GM12878 (cell line): Measurements from ENCODE around the gene SF3B4.

ENCODE experiments used
- BRCA1 ChIP-seq: IDR thresholded peaks from 2 replicates; pipeline ENCODE4 v1.6.1; 2011; ENCODE audit warnings: low read depth, low read length, improper control_type of control experiment
- EZH2 ChIP-seq: IDR thresholded peaks from 2 replicates; pipeline ENCODE4 v1.6.1; 2012; ENCODE audit warnings: low read depth, mild to moderate bottlenecking, control low read depth, inconsistent platforms, low read length, borderline replicate concordance; ENCODE audit not compliant: control insufficient read depth
- GABPA ChIP-seq: IDR thresholded peaks from 2 replicates; pipeline ENCODE4 v1.6.1; 2014; ENCODE audit warnings: antibody characterized with exemption, low read depth, mild to moderate bottlenecking, inconsistent platforms
- POLR2A ChIP-seq: IDR thresholded peaks from 2 replicates; pipeline ENCODE4 v1.6.1; 2011; ENCODE audit warnings: low read depth, mild to moderate bottlenecking, low read length
- SMC3 ChIP-seq: IDR thresholded peaks from 2 replicates; pipeline ENCODE4 v1.6.1; 2011; ENCODE audit warnings: low read length, improper control_type of control experiment, borderline replicate concordance
- SREBF2 ChIP-seq: IDR thresholded peaks from 2 replicates; pipeline ENCODE4 v1.6.1; 2012; ENCODE audit warnings: mild to moderate bottlenecking, low read length
- ZNF274 ChIP-seq: IDR thresholded peaks from one replicate; pipeline ENCODE4 v1.8.0; 2011; ENCODE audit not compliant: insufficient read length, insufficient read depth
- ZNF384 ChIP-seq: IDR thresholded peaks from 2 replicates; pipeline ENCODE4 v1.6.1; 2012; ENCODE audit warnings: low read depth, mild to moderate bottlenecking, low read length, improper control_type of control experiment, borderline replicate concordance
- TF ChIP-seq, protein P1 (sequence below), 3 experiments: IDR thresholded peaks in 2 of 3; conservative IDR thresholded peaks in 1 of 3; 2 replicates each; pipeline ENCODE4 v1.5.1; 2011; ENCODE audit warnings: low read depth in 3 of 3, low read length in 3 of 3, mild to moderate bottlenecking in 3 of 3, control low read depth in 2 of 3, moderate library complexity in 2 of 3, inconsistent platforms in 1 of 3, mixed read lengths in 1 of 3; ENCODE audit not compliant: control insufficient read depth in 2 of 3, insufficient read depth in 1 of 3; ENCODE audit errors: extremely low read depth in 1 of 3
- TF ChIP-seq, protein P2 (sequence below): IDR thresholded peaks from 2 replicates; pipeline ENCODE4 v1.6.1; 2012; ENCODE audit warnings: low read depth, low read length, improper control_type of control experiment

DNA sequence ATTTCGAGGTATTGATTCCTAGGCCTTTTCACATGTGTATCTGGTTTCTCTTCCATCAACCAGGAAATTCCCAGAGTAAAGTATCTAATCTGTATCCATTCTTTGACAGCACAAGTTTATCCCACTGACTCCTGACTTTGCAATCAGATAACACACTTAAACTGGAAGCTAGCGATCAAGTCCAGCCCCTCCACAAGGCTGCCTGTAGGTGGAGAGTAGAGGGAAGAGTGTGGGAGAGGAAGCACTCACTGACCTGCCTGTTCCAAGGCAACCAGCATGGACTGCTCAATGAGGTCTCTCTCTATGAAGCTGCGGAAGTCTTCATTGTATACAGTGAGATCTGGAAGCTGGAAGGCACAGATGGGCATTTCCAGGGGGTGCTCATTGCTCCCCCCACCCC, 39.4 kb upstream of the SF3B4 start:
- TF ChIP-seq BRCA1 (no peak), ZNF384 (no peak), EZH2 (no peak), SREBF2 (no peak), ZNF274 (no peak), GABPA (no peak), POLR2A (no peak), SMC3 (no peak)
- TF ChIP-seq, protein P1, sequence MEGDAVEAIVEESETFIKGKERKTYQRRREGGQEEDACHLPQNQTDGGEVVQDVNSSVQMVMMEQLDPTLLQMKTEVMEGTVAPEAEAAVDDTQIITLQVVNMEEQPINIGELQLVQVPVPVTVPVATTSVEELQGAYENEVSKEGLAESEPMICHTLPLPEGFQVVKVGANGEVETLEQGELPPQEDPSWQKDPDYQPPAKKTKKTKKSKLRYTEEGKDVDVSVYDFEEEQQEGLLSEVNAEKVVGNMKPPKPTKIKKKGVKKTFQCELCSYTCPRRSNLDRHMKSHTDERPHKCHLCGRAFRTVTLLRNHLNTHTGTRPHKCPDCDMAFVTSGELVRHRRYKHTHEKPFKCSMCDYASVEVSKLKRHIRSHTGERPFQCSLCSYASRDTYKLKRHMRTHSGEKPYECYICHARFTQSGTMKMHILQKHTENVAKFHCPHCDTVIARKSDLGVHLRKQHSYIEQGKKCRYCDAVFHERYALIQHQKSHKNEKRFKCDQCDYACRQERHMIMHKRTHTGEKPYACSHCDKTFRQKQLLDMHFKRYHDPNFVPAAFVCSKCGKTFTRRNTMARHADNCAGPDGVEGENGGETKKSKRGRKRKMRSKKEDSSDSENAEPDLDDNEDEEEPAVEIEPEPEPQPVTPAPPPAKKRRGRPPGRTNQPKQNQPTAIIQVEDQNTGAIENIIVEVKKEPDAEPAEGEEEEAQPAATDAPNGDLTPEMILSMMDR (IDR thresholded peaks at IDR 0.05 in 2 of 3, conservative IDR thresholded peaks at IDR 0.05 in 1 of 3; ENCODE audit: control insufficient read depth in 2 of 3, extremely low read depth in 1 of 3, insufficient read depth in 1 of 3, low read depth in 3 of 3, low read length in 3 of 3) = no peak
- TF ChIP-seq, protein P2, sequence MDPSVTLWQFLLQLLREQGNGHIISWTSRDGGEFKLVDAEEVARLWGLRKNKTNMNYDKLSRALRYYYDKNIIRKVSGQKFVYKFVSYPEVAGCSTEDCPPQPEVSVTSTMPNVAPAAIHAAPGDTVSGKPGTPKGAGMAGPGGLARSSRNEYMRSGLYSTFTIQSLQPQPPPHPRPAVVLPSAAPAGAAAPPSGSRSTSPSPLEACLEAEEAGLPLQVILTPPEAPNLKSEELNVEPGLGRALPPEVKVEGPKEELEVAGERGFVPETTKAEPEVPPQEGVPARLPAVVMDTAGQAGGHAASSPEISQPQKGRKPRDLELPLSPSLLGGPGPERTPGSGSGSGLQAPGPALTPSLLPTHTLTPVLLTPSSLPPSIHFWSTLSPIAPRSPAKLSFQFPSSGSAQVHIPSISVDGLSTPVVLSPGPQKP = no peak
